HG02763 (cell line): ENCODE results near the gene ATP1A1.

Experiments
- ATAC-seq: cut with Tn5 transposase; IDR thresholded peaks from one replicate; pipeline ENCODE4 v1.9.1; 2021; ENCODE audit warnings: mild to moderate bottlenecking, moderate library complexity; ENCODE audit not compliant: unreplicated experiment

The ATP1A1 gene

GRCh38 chr1:116372651-116373430 lies at the start of gene ATP1A1:
Gene ATP1A1 (plus strand): TSS chr1:116373244. CDS start chr1:116373512, 268 bp downstream.
- peak; percentile 72 for ATAC-seq

DNA sequence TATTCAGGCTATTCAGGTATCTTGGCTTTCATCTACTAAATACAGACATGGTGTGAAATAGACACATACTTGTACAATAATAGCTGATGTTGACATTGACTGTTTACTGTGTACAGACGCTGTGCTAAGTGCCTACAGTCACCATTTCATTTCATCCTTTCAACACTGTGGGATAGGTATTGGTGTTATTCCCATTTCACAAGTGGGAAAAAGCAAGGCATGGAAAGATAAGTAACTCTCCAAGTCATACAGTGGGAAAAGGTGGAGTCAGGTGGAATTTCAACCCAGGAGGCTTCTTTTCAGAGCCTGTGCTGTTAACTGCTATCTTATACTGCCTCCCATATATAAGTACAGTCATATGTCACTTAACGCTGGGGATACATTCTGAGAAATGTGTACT lies 49.6 kb upstream of the ATP1A1 start:
- no peak for ATAC-seq

DNA sequence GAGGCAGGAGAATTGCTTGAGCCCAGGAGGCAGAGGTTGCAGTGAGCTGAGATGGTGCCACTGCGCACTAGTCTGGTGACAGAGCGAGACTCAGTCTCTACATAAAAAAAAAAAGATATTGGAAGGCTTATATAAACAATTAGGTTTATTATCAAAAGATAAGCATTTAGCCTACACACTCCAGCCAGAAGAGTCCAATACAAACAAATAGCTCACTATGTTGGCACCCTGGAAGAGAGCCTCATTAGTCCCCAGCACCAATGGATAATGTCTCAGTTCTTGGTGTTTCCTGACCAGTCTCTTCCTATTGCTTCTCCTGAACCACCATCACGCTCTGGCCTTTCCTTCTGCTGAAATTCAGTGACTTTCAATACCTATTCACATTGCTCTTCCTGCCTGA lies 48.6 kb upstream of the ATP1A1 start:
- ATAC-seq = no peak

GRCh38 chr1:116325104-116325503 lies 47.9 kb upstream of the ATP1A1 start:
- ATAC-seq = no peak

- no peak for ATAC-seq
These were observed 47.1 kb upstream of the ATP1A1 start for GRCh38 chr1:116325922-116326321.

DNA sequence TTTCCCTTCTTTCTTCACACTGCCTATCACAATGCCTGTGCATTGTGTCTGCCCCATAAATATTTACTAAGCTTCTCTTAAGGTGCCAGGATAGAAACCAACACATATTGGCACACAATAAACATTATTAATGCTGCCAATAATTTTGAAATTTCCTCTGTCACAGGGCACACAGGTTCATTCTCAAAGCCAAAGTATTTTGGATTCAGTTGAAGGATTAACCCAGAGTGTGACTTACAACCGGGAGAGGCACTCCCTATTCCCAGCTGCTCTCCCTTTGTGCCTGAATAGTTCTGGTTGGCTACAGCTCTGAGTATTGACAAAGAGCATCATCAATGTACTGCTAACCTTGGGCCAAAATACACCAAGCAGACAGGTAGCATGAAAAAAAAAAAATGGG lies 46.6 kb upstream of the ATP1A1 start:
- ATAC-seq = no peak

GRCh38 chr1:116328671-116329070 lies 44.4 kb upstream of the ATP1A1 start:
- ATAC-seq = no peak

GRCh38 chr1:116329524-116330341 lies 43.3 kb upstream of the ATP1A1 start:
- ATAC-seq = no peak

GRCh38 chr1:116330342-116330652 lies 42.7 kb upstream of the ATP1A1 start:
- no peak for ATAC-seq

GRCh38 chr1:116330846-116331245 lies 42.2 kb upstream of the ATP1A1 start:
- no peak for ATAC-seq

DNA sequence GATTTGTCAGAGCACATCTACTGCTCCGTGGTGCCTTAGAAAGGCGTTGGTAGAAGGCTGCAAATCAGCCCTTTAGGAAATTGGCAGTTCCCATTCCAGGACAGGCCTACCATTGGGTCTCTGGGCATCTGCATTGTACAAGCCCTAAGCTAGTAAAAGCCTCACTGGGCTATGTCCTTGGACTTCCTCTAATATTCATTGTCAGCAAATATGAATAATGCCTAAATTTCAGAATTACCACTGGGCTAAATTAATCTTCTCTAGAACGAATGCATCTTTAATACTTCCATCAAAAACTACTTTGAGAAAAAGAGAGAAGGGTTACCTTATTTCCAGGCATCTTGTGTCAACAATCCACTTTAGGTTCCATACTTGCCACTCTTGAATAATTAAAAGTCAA lies 41.5 kb upstream of the ATP1A1 start:
- no peak for ATAC-seq

DNA sequence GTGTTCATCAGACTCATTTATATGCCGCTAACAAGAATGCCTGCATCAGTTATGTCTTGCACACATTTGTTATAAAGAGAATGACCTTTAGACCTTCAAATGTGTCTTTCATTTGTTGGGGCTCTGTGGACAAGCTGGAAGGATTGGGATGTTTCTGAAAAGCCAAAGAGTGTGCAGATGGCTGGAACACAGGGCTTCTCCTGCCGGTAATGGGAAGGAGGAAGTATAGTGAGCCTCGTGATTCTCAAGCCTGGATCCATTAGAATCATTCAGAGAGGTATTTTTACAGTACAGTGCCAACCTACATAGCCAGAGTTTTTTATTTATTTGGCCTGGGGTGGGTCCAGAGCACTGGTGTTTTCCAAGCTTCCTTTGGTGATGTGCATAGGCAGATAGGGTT lies 40.6 kb upstream of the ATP1A1 start:
- no peak for ATAC-seq

GRCh38 chr1:116333171-116334014 lies 39.7 kb upstream of the ATP1A1 start:
- no peak for ATAC-seq

GRCh38 chr1:116334015-116334547 lies 39.0 kb upstream of the ATP1A1 start:
- ATAC-seq = no peak

GRCh38 chr1:116334868-116335635 lies 38.0 kb upstream of the ATP1A1 start:
- ATAC-seq = no peak

DNA sequence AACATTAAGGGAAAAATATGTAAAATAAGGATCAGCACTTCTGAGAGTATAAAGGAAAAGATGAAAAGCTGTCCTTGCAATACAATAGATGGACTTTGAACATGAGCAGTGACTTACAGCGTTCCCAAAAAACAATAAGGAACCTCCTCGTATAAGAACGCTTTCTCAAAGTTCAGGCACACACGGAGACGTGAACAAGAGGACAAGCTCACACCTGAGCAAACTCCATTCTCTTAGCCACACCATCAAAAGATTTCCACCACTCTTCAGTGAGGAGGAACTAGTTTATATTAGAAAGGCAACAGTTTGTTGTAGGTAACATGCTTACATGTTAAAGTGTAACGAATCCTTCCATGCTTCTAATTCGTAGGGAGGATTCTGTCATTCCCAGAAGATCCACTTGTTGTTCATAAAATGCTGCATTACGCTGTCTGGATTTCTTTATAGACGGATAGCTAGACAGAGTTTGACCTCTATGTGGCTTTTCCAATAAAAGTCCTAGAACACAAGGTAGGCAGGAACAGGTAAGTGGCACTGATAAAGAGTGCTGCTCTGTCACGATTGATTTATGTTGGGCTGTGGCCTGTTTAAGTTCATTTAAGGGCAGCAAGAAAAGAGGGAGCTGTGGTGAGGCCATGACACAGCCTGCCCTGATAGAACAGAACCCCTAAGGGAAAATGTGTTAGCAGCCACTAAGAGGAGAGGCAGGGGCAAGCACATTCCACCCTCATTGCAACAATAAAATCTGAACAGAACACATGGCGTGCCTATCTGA lies 37.0 kb upstream of the ATP1A1 start:
- ATAC-seq = no peak

- no peak for ATAC-seq
These were observed 35.6 kb upstream of the ATP1A1 start for GRCh38 chr1:116337398-116337797.

DNA sequence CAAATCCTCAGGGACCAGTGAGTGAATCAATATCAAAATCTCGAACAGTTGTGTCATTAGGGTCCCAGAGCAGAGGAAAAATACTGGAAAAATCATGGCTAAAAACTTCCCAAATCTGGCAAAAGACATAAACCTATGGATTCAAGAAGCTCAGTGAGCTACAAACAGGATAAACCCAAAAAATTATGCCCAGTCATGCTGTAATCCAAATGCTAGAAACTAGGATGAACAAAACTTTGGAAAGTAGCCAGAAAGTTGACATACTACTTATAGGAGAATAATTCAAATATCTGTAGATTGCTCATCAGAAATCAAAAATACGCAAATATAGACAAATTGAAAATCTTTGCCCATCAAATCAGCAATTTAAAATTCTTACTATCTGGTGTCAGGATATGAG lies 34.6 kb upstream of the ATP1A1 start:
- no peak for ATAC-seq

- no peak for ATAC-seq
These were observed 32.4 kb upstream of the ATP1A1 start for GRCh38 chr1:116340506-116341231.
